Vagina (tissue), 2 donors: ENCODE measurements around the gene CKLF.

Experiments
- POLR2A ChIP-seq, 2 donors: fragments of 450-650 bp; IDR thresholded peaks; one replicate each; pipeline ENCODE4 v1.6.1; 2017; ENCODE audit warnings: antibody characterized with exemption in 2 of 2, mild to moderate bottlenecking in 2 of 2, moderate library complexity in 2 of 2
- TF ChIP-seq, protein P1 (sequence below), 3 experiments: fragments of 450-650 bp in 2 of 3; fragments of 200-600 bp in 1 of 3; sonication (generic) in 1 of 3; IDR thresholded peaks; one replicate each; pipeline ENCODE4 v1.5.1; 2017 to 2019; ENCODE audit warnings: antibody characterized with exemption in 3 of 3, mild to moderate bottlenecking in 2 of 3, moderate library complexity in 2 of 3

DNA sequence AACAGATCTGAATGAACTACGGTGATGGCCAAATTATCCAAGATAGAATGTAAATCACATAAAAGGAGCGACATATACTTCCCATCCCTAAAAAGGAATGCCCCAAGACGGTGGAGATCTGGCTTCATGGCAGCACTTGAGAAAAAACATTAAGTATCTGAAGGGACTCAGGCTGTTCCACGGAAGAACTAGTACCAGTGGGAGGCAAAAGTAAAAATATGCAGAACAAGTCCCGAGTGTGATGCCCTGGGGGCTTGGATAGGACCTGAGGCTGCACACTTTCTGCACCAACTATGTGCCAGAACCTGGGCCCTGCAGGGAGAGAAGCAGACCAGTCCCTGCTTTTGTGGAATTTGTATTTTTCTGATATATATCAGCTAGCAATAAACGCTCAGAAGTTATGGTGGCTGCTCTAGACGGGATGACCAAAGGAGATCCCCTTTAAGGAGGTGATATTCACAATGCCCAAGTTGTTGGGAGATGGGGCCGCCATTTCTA lies 539 bp upstream of the CKLF start:
- TF ChIP-seq, protein P1, sequence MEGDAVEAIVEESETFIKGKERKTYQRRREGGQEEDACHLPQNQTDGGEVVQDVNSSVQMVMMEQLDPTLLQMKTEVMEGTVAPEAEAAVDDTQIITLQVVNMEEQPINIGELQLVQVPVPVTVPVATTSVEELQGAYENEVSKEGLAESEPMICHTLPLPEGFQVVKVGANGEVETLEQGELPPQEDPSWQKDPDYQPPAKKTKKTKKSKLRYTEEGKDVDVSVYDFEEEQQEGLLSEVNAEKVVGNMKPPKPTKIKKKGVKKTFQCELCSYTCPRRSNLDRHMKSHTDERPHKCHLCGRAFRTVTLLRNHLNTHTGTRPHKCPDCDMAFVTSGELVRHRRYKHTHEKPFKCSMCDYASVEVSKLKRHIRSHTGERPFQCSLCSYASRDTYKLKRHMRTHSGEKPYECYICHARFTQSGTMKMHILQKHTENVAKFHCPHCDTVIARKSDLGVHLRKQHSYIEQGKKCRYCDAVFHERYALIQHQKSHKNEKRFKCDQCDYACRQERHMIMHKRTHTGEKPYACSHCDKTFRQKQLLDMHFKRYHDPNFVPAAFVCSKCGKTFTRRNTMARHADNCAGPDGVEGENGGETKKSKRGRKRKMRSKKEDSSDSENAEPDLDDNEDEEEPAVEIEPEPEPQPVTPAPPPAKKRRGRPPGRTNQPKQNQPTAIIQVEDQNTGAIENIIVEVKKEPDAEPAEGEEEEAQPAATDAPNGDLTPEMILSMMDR (IDR thresholded peaks at IDR 0.05), result no peak
- TF ChIP-seq POLR2A (IDR thresholded peaks at IDR 0.05), result no peak
